Natural killer cell (primary cell): ENCODE measurements around the gene SUSD3. TPM values are rescaled to one million over a fixed set of nuclear protein-coding genes. Genes with fewer than 3 reads are reported as not detected.

Source experiments
- ATAC-seq, 3 donors: fragments of 150-1000 bp in 2 of 3; fragments of 200-7000 bp in 1 of 3; cut with Tn5 transposase; 1 replicate in 1 of 3; 2 replicates in 2 of 3; pipeline ENCODE4 v1.10.0; 2021; ENCODE audit warnings: mild to moderate bottlenecking in 2 of 3, moderate library complexity in 2 of 3
- DNase-seq, 2 donors: peaks; one replicate each; pipeline versions ENCODE4 v3.0.0 to v3.0.0-alpha.2; 2013 to 2021; ENCODE audit warnings: mixed read lengths in 1 of 2
- H3K27ac ChIP-seq: one replicate; pipeline ENCODE4 v1.5.1; 2013; ENCODE audit warnings: mild to moderate bottlenecking, low read length
- H3K27me3 ChIP-seq: one replicate; pipeline ENCODE4 v1.6.1; 2013; ENCODE audit warnings: low read length; ENCODE audit not compliant: control insufficient read depth, insufficient read depth
- H3K36me3 ChIP-seq: one replicate; pipeline ENCODE4 v1.6.1; 2013; ENCODE audit warnings: low read length; ENCODE audit not compliant: control insufficient read depth, insufficient read depth
- H3K4me1 ChIP-seq: one replicate; pipeline ENCODE4 v1.6.1; 2013; ENCODE audit warnings: low read length; ENCODE audit not compliant: control insufficient read depth, insufficient read depth
- H3K4me3 ChIP-seq: one replicate; pipeline ENCODE4 v1.5.1; 2013; ENCODE audit warnings: low read length
- H3K9me3 ChIP-seq: one replicate; pipeline ENCODE4 v1.6.1; 2013; ENCODE audit warnings: low read length; ENCODE audit not compliant: control insufficient read depth, insufficient read depth
- H3K27ac Mint-ChIP-seq, 2 donors: one replicate each; pipeline ENCODE4 v1.8.0; 2022; ENCODE audit warnings: mild to moderate bottlenecking in 2 of 2, mixed read lengths in 2 of 2, moderate library complexity in 1 of 2
- H3K27me3 Mint-ChIP-seq, 2 donors: one replicate each; pipeline ENCODE4 v1.8.0; 2022; ENCODE audit warnings: low read depth in 2 of 2, mixed read lengths in 2 of 2
- H3K36me3 Mint-ChIP-seq: one replicate; pipeline ENCODE4 v1.8.0; 2022; ENCODE audit warnings: mixed read lengths
- H3K4me1 Mint-ChIP-seq, 2 donors: one replicate each; pipeline ENCODE4 v1.8.0; 2022; ENCODE audit warnings: mixed read lengths in 2 of 2
- H3K4me3 Mint-ChIP-seq: one replicate; pipeline ENCODE4 v1.8.0; 2022; ENCODE audit warnings: mild to moderate bottlenecking, moderate library complexity, mixed read lengths
- H3K9me3 Mint-ChIP-seq, 2 donors: one replicate each; pipeline ENCODE4 v1.8.0; 2022; ENCODE audit warnings: mixed read lengths in 2 of 2
- CTCF ChIP-seq: fragments of 200-600 bp; IDR thresholded peaks from one replicate; pipeline ENCODE4 v1.8.0; 2022; ENCODE audit warnings: antibody characterized with exemption
- WGBS: methylation state at CpG from one replicate; pipeline ENCODE4 v1.1.7; 2013; ENCODE audit warnings: missing lambda C conversion rate; ENCODE audit not compliant: insufficient coverage; 5-methylcytosine and 5-hydroxymethylcytosine counted together
- intact Hi-C: fragments of 100-400 bp; cut with micrococcal nuclease; formaldehyde crosslinking; loops from one replicate; pipeline ENCODE4 v1.14.2; 2022
- total RNA-seq, 4 donors: library from RNA; stranded (reverse); fragments of 120-200 nt in 1 of 4; gene quantifications; one replicate each; pipeline versions ENCODE4 v1.2.3 to v1.2.4, GENCODE V29; 2013 to 2022

SUSD3 gene
- total RNA-seq, 3 donors from 2014 or later (not counting 1 experiment from before 2014, with no cell fraction given): 1.2 to 2.1 (median 1.8) TPM

- Mint-ChIP-seq H3K4me3 (no peak overlapping the region), H3K27me3 (no peaks in the 10 kb centered on the region), H3K36me3 (no peaks in the 10 kb centered on the region), H3K27ac (peak overlapping the region; percentile 91 to 97), H3K4me1 (peaks cover 35 to 64% of the 10 kb centered on the region in 2 donors), H3K9me3 (no peaks in the 10 kb centered on the region)
- no peak for TF ChIP-seq CTCF
- Histone ChIP-seq H3K27me3 (no peaks in the 10 kb centered on the region), H3K27ac (no peak overlapping the region), H3K36me3 (peaks cover 78% of the 10 kb centered on the region), H3K4me1 (peaks cover 67% of the 10 kb centered on the region), H3K4me3 (no peak overlapping the region), H3K9me3 (no peaks in the 10 kb centered on the region)
- DNase-seq (no peak), ATAC-seq (no peak)
- intact Hi-C loops: loop anchor here (5.0 kb wide), 2 partner anchors 36 to 59 kb away; no protein-coding TSS in a partner anchor
- 97% methylated on average over 7 of the region's 7 CpGs for WGBS
These were observed 31.9 kb upstream of the SUSD3 start for GRCh38 chr9:93026640-93027039.

GRCh38 chr9:93027750-93028149 lies 30.8 kb upstream of the SUSD3 start:
- Mint-ChIP-seq H3K27me3 (no peaks in the 10 kb centered on the region), H3K4me1 (peaks cover 35 to 72% of the 10 kb centered on the region in 2 donors), H3K36me3 (no peaks in the 10 kb centered on the region), H3K27ac (peak overlapping the region; percentile 91 to 97), H3K9me3 (no peaks in the 10 kb centered on the region), H3K4me3 (peak overlapping the region; percentile 89)
- H3K27me3 ChIP-seq: no peaks in the 10 kb centered on the region
- H3K36me3 ChIP-seq: peaks cover 78% of the 10 kb centered on the region
- no peak for TF ChIP-seq CTCF
- peaks cover 74% of the 10 kb centered on the region for H3K4me1 ChIP-seq
- H3K9me3 ChIP-seq: no peaks in the 10 kb centered on the region
- ATAC-seq (no peak), DNase-seq (no peak)
- intact Hi-C loops: loop anchor here (5.0 kb wide), 2 partner anchors 35 to 60 kb away; no protein-coding TSS in a partner anchor
- 94% methylated on average over 10 of the region's 10 CpGs for WGBS
- H3K4me3 ChIP-seq: no peak overlapping the region
- peak overlapping the region; percentile 73 for H3K27ac ChIP-seq

GRCh38 chr9:93028448-93029006 lies 30.0 kb upstream of the SUSD3 start:
- peak; percentile 88 to 90 (median 88) for ATAC-seq
- Mint-ChIP-seq H3K4me1 (peaks cover 35 to 70% of the 10 kb centered on the region in 2 donors), H3K27me3 (no peaks in the 10 kb centered on the region), H3K4me3 (peak overlapping the region; percentile 89), H3K27ac (peak overlapping the region; percentile 91 to 97), H3K9me3 (no peaks in the 10 kb centered on the region), H3K36me3 (no peaks in the 10 kb centered on the region)
- Histone ChIP-seq H3K4me1 (peaks cover 81% of the 10 kb centered on the region), H3K4me3 (peak overlapping the region; percentile 2), H3K27me3 (no peaks in the 10 kb centered on the region), H3K9me3 (no peaks in the 10 kb centered on the region), H3K27ac (peak overlapping the region; percentile 73), H3K36me3 (peaks cover 78% of the 10 kb centered on the region)
- peak in 1 of 2 donors; percentile 92 for DNase-seq
- WGBS: 3% methylated on average over 6 of the region's 6 CpGs
- intact Hi-C loops: loop anchor here (5.0 kb wide), 2 partner anchors 34 to 61 kb away; no protein-coding TSS in a partner anchor
- no peak for TF ChIP-seq CTCF
